Measurements from ENCODE around the gene RAC2.
"Not testable (repeated sequence)": the region's sequence is repeated elsewhere in the genome, so short reads cannot be mapped to it uniquely, and the experiment has no call there.

Gene RAC2

DNA sequence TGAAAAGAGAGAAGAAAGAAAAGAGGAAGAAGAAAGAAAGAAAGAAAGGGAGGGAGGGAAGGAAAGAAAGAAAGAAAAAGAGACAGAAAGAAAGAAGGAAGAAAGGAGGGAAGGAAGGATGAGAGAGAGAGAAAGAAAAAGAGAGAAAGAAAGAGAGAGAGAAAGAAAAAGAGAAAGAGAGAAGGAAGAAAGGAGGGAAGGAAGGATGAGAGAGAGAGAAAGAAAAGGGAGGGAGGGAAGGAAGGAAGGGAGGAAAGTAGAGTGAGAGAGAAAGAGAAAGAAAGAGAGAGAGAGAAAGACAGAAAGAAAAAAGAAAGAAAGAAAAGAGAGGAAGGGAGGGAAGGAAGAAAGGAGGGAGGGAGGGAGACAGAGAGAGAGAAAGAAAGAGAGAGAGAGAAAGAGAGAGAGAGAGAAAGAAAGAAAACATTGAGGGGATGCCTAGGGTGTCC, 11.5 kb upstream of the RAC2 start:
- Histone ChIP-seq H3K4me1 (ENCODE audit: low read length) (peaks cover 46% of the 10 kb centered on the region), H3K79me2 (ENCODE audit: low read length) (no peaks in the 10 kb centered on the region), H4K20me1 (ENCODE audit: insufficient read depth, low read length) (no peaks in the 10 kb centered on the region), H3K27me3 (ENCODE audit: low read depth, low read length) (no peaks in the 10 kb centered on the region), H3K4me2 (ENCODE audit: low read length) (peak overlapping the region; percentile 40; the same call in 1 of the 2 replicates), H3K9ac (ENCODE audit: low read length) (peak overlapping the region; percentile 9; the same call in 1 of the 2 replicates), H3K36me3 (replicated peaks; ENCODE audit: low read depth, low read length) (no peaks in the 10 kb centered on the region), H3K9me3 (ENCODE audit: insufficient read depth, low read length) (no peaks in the 10 kb centered on the region), H3K27ac (ENCODE audit: low read length) (no peak overlapping the region), H3K4me3 (ENCODE audit: low read length) (peak overlapping the region; percentile 13; the same call in 1 of the 2 replicates), H2AFZ (ENCODE audit: low read depth, low read length) (no peak overlapping the region)
- TF ChIP-seq EZH2phosphoT487 (IDR thresholded peaks at IDR 0.05; ENCODE audit: low read depth): no peak
- TF ChIP-seq, protein P1, sequence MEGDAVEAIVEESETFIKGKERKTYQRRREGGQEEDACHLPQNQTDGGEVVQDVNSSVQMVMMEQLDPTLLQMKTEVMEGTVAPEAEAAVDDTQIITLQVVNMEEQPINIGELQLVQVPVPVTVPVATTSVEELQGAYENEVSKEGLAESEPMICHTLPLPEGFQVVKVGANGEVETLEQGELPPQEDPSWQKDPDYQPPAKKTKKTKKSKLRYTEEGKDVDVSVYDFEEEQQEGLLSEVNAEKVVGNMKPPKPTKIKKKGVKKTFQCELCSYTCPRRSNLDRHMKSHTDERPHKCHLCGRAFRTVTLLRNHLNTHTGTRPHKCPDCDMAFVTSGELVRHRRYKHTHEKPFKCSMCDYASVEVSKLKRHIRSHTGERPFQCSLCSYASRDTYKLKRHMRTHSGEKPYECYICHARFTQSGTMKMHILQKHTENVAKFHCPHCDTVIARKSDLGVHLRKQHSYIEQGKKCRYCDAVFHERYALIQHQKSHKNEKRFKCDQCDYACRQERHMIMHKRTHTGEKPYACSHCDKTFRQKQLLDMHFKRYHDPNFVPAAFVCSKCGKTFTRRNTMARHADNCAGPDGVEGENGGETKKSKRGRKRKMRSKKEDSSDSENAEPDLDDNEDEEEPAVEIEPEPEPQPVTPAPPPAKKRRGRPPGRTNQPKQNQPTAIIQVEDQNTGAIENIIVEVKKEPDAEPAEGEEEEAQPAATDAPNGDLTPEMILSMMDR (IDR thresholded peaks at IDR 0.05; ENCODE audit: low read depth, low read length): no peak

DNA sequence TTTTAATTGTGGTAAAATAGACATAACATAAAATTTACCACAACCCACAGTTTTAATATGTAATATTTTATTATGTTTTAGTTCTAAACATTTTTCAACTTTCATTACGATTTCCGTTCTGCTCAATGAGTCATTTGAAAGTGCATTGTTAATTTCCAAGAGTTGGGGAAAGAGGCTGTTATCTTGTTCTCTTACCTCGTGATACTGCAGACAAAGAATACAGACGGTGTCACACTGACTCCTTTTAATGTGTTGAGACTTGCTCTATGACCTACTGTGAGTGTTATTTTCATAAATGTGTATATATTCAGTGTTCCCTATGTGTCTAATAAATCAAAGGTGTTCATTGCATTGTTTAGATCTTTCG, 10.8 kb upstream of the RAC2 start:
- TF ChIP-seq EZH2phosphoT487 (IDR thresholded peaks at IDR 0.05; ENCODE audit: low read depth): no peak
- TF ChIP-seq, protein P1 (IDR thresholded peaks at IDR 0.05; ENCODE audit: low read depth, low read length): no peak
- Histone ChIP-seq H3K4me1 (ENCODE audit: low read length) (peaks cover 45% of the 10 kb centered on the region), H4K20me1 (ENCODE audit: insufficient read depth, low read length) (no peaks in the 10 kb centered on the region), H3K9me3 (ENCODE audit: insufficient read depth, low read length) (no peaks in the 10 kb centered on the region), H3K4me3 (ENCODE audit: low read length) (no peak overlapping the region), H3K9ac (ENCODE audit: low read length) (no peak overlapping the region), H3K4me2 (ENCODE audit: low read length) (no peak overlapping the region), H3K27ac (ENCODE audit: low read length) (no peak overlapping the region), H3K27me3 (ENCODE audit: low read depth, low read length) (no peaks in the 10 kb centered on the region), H2AFZ (ENCODE audit: low read depth, low read length) (no peak overlapping the region), H3K79me2 (ENCODE audit: low read length) (no peaks in the 10 kb centered on the region), H3K36me3 (replicated peaks; ENCODE audit: low read depth, low read length) (no peaks in the 10 kb centered on the region)

DNA sequence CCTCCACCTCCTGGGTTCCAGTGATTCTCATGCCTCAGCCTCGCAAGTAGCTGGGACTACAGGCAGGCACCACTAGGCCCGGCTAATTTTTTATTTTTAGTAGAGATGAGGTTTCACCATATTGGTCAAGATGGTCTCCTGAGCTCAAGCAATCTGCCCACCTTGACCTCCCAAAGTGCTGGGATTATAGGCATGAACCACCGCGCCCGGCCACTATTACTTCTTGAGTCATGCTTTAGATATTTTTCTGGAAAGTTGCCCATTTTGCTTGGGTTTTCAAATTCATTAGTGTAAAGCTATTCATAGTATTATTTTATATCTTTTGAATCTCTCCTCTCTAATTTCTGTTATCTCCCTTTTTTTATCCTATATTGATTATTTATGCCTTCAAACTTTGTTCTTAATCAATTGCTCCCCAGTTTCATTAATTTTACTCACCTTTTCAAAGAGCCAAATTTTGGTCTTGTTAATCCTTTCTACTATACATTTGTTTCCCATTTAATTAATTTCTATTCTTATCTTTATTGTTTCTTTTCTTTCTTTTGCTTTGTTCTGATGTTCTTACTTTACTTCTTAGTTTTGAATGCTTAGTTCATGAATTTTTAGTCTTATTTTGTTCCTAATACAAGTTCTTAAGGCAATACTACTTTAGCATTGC, 10.3 kb upstream of the RAC2 start:
- Histone ChIP-seq H3K4me3 (ENCODE audit: low read length) (no peak overlapping the region), H3K79me2 (ENCODE audit: low read length) (no peaks in the 10 kb centered on the region), H3K27ac (ENCODE audit: low read length) (no peak overlapping the region), H3K27me3 (ENCODE audit: low read depth, low read length) (no peaks in the 10 kb centered on the region), H4K20me1 (ENCODE audit: insufficient read depth, low read length) (no peaks in the 10 kb centered on the region), H3K36me3 (replicated peaks; ENCODE audit: low read depth, low read length) (no peaks in the 10 kb centered on the region), H3K4me2 (ENCODE audit: low read length) (no peak overlapping the region), H2AFZ (ENCODE audit: low read depth, low read length) (no peak overlapping the region), H3K9me3 (ENCODE audit: insufficient read depth, low read length) (no peaks in the 10 kb centered on the region), H3K4me1 (ENCODE audit: low read length) (peaks cover 43% of the 10 kb centered on the region), H3K9ac (ENCODE audit: low read length) (no peak overlapping the region)
- TF ChIP-seq, protein P1 (IDR thresholded peaks at IDR 0.05; ENCODE audit: low read depth, low read length): no peak
- no peak for TF ChIP-seq EZH2phosphoT487 (IDR thresholded peaks at IDR 0.05; ENCODE audit: low read depth)

DNA sequence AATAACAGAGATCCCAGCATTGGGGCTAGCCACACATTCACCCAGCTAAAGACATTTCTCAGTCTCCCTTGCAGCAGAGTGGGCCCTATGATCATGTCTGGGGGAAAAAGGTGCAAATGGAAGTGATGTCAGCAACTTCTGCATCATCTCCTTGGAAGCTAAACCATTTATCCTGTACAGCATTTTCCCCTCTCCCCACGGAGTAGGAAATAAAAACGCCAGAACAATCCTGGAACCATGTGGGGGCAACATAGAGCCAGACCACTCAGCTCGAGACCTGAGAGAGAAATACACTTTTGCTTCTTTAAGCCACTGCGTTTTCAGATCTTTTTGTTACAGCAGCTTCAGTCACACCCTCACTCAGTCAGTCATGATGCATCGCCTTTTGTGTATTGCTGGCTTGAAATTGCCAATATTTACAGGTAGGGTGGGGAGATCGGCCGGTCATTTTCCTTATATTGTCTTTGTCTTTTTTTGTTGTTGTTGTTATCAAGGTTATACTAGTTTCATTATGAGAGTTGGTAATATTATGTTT, 9.1 kb upstream of the RAC2 start:
- Histone ChIP-seq H2AFZ (ENCODE audit: low read depth, low read length) (no peak overlapping the region), H3K9ac (ENCODE audit: low read length) (no peak overlapping the region), H3K27me3 (ENCODE audit: low read depth, low read length) (no peaks in the 10 kb centered on the region), H4K20me1 (ENCODE audit: insufficient read depth, low read length) (no peaks in the 10 kb centered on the region), H3K36me3 (replicated peaks; ENCODE audit: low read depth, low read length) (no peaks in the 10 kb centered on the region), H3K4me1 (ENCODE audit: low read length) (peaks cover 43% of the 10 kb centered on the region), H3K79me2 (ENCODE audit: low read length) (no peaks in the 10 kb centered on the region), H3K4me2 (ENCODE audit: low read length) (peak overlapping the region; percentile 3), H3K9me3 (ENCODE audit: insufficient read depth, low read length) (no peaks in the 10 kb centered on the region), H3K4me3 (ENCODE audit: low read length) (no peak overlapping the region), H3K27ac (ENCODE audit: low read length) (no peak overlapping the region)
- TF ChIP-seq, protein P1 (IDR thresholded peaks at IDR 0.05; ENCODE audit: low read depth, low read length): peak; percentile 31
- TF ChIP-seq EZH2phosphoT487 (IDR thresholded peaks at IDR 0.05; ENCODE audit: low read depth): no peak

DNA sequence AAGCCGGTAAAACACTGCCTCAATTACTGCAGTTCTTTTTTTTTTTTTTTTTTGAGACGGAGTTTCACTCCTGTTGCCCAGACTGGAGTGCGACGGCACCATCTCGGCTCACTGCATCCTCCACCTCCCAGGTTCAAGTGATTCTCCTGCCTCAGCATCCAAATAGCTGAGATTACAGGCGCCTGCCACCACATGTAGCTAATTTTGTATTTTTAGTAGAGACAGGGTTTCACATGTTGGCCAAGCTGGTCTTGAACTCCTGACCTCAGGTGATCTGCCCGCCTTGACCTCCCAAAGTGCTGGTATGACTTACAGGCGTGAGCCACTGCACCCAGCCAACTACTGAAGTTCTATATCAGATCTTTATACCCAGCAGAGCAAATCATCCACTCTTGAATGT, 7.8 kb upstream of the RAC2 start:
- not testable (repeated sequence) for H3K9me3 ChIP-seq (ENCODE audit: insufficient read depth, low read length); H3K4me3 ChIP-seq (ENCODE audit: low read length); H3K27ac ChIP-seq (ENCODE audit: low read length); H3K9ac ChIP-seq (ENCODE audit: low read length); H3K27me3 ChIP-seq (ENCODE audit: low read depth, low read length); H3K36me3 ChIP-seq (replicated peaks; ENCODE audit: low read depth, low read length); H3K4me2 ChIP-seq (ENCODE audit: low read length); H2AFZ ChIP-seq (ENCODE audit: low read depth, low read length); H4K20me1 ChIP-seq (ENCODE audit: insufficient read depth, low read length); H3K79me2 ChIP-seq (ENCODE audit: low read length)
- H3K4me1 ChIP-seq (ENCODE audit: low read length): peaks cover 53% of the 10 kb centered on the region
